ENCODE results near the gene KCNK5. TPM values are rescaled to one million over a fixed set of nuclear protein-coding genes. Genes with fewer than 3 reads are reported as not detected.

The KCNK5 gene
- total RNA-seq, 1 donor from 2014 or later: 12.0 TPM

DNA sequence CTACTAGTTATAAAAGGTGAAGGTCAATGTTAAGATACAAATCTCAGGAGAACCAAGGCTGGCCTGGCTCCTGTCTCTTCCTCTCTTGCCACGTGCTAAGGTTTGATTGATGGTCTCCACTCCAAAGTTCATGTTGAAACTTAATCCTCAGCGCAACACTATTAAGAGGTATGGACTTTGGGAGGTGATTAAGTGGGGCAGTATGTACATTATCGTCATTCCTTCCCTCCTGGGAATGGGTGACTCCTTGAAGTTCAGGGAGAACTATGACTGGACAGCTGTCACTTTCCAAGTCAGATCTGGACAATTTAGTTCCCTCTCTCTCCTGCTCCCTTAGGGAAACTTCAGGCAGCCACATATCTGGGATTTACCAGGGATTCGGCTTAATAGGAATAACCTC is 50.5 kb downstream of the KCNK5 start:
- intact Hi-C loops (cut with micrococcal nuclease): no loop called here

GRCh38 chr6:39178235-39178634 is 51.0 kb downstream of the KCNK5 start:
- intact Hi-C loops (cut with micrococcal nuclease): no loop called here

- intact Hi-C loops (cut with micrococcal nuclease): no loop called here
Observed at GRCh38 chr6:39177130-39177529, 52.1 kb downstream of the KCNK5 start.

DNA sequence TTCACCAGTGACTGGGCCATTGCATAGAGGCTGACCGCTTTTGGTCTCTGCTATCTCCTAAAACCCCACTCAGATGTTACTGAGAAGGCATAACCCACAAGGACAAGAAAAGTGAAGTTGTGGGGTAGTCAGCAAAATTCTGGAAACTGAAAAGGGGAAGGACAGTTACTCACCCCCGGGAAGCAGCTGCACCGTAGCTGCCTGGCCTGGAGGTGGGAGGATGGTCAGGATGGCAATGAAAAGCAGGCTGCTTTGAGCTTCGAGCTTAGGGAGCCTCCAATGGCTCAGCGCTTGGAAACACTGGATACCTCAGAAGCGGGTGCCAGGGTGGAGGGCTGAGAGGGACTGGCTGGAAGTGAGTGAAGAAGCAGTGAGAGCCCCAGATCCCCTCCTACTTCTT is 56.0 kb downstream of the KCNK5 start:
- intact Hi-C loops (cut with micrococcal nuclease): no loop called here

- intact Hi-C loops (cut with micrococcal nuclease): no loop called here
Observed at GRCh38 chr6:39172377-39172757, 56.9 kb downstream of the KCNK5 start.

- intact Hi-C loops (cut with micrococcal nuclease): no loop called here
Observed at GRCh38 chr6:39171489-39172376, 57.5 kb downstream of the KCNK5 start.

DNA sequence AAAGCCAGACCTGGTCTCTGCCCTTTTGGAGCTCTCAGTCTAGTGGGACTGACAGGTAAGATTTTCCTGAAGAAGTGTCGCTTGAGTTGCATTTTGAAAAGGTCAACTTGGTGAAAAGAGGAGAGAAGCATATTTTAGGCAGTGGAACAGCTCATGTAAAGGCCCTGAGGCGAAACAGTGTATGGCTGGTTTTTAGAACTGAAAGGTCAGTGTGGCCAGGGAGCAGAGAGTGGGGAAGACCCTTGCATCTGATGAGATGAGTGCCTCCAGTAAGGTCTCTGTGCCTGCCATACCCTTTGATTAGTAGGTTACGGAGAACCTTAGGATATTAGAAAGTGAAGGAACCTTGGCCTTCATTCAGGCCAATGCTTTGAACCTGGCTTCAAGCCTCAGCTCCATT is 58.4 kb downstream of the KCNK5 start:
- intact Hi-C loops (cut with micrococcal nuclease): no loop called here

DNA sequence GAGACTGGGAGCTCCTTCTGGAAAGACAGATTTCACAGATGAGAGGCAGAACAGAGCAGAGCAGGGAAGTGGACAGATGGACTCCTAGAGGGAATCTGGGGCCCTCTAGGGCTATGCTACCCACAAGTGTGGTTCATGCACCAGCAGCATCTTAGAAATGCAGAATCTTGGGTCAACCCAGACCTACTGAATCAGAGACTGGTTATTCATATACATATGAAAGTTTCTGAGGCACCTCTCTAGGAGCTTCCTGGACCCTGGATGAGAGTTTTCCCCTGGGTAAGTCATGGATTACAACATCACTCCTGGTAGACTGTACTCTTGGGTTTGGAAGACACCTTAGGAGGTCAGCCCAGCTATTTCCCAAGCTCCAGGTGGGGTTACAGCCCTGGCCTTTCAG is 58.9 kb downstream of the KCNK5 start:
- intact Hi-C loops (cut with micrococcal nuclease): no loop called here

- intact Hi-C loops (cut with micrococcal nuclease): no loop called here
Observed at GRCh38 chr6:39169448-39170344, 59.6 kb downstream of the KCNK5 start.

GRCh38 chr6:39167866-39168625 is 61.2 kb downstream of the KCNK5 start:
- intact Hi-C loops (cut with micrococcal nuclease): loop anchor here (2.0 kb wide), 2 partner anchors 61 to 295 kb away; partner anchors contain the start of gene KCNK5

DNA sequence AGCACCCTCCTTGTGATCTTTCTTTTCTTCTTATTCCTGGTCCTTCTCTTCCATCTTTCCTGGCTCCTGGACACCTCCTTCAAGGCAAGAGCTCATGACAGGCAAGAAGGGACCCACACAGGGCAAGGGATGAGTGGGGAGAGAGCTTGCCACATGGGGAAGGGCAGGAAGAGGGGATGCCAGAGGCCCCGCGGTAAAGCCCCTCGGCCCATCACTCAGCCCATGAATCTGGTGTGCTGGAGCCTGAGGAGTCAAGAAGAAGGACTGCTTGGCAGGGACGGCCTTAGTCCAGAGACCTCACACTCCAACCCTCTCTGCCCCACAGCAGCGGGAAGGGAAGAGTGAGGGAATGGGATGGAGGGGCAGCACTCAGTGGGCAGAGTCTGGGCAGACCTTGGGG is 62.0 kb downstream of the KCNK5 start:
- intact Hi-C loops (cut with micrococcal nuclease): loop anchor here (2.0 kb wide), 2 partner anchors 61 to 295 kb away; partner anchors contain the start of gene KCNK5

DNA sequence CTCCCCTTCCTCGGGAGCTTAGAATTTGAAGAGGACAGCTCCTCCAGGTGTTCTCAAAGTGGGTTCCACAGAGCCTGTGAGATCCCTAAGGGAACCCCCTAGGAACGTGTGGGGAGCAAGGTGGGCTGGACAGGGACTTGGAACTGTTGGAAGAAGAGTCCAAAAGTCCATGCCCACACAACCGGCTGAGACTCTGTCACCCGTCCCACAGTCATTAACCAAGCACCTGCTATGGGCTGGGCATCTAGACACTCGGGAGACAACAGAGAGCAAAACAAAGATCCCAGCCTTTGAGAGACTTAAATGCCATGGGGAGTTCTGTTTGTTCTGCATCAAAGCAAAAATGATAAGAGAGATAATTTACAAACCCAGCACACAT is 62.4 kb downstream of the KCNK5 start:
- intact Hi-C loops (cut with micrococcal nuclease): loop anchor here (1.0 to 2.0 kb wide), 6 partner anchors 62 to 294 kb away; partner anchors contain the start of gene KCNK5

DNA sequence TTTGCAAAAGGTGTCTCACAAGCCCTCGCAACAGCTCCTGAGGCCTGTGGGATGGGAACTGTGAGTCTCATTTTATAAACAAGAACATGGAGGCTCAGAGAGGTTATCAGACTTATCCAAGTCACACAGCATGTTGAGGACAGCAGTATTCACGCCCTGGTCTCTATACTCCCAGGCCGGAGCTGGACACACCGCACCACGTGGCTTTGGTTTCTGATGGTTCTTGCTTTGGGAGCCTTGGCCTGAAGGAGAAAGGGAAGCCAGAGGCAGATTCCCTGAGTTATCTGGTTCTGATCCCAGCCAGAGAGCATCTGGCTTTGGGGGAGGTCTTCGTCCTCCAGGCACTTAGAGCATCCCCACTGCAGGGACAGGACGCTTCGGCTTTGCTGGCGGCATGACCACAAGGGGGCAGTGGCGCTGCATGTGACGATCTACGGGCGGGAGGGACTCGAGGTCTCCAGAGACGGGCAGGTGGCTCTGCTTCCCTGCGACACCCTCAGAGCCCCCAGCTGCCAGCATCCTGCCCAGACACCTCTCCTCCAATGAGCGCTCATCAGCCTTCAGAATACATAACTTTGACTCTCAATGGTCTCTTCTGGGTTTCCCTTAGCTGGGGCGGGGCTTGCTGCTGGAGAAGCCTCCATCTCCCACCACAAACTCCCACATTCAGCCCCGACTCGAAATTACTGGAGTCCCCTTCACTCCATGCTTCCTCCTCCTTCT is 62.9 kb downstream of the KCNK5 start:
- intact Hi-C loops (cut with micrococcal nuclease): loop anchor here (1.0 to 2.0 kb wide), 6 partner anchors 62 to 294 kb away; partner anchors contain the start of gene KCNK5

DNA sequence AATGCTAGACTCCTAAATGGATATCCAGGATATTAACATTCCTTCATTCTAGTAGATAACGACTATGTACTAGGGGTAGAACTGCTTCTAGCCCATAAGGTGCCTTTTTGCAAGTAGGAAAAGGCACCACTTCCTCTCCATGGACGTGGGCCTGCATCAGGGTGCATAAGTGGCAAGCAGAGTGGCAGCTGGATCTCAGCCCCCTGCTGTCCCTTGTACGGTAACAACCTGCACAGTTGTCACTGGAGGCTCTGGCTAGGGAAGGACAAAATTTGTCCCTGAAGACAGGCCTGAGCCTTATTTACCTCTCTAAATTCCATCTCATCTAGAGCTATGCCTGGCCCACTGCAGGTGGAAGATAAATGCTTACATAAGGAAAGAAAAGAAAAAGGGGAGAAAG is 71.8 kb downstream of the KCNK5 start:
- intact Hi-C loops (cut with micrococcal nuclease): no loop called here

GRCh38 chr6:39156801-39157200 is 72.5 kb downstream of the KCNK5 start:
- intact Hi-C loops (cut with micrococcal nuclease): no loop called here

GRCh38 chr6:39154705-39155104 is 74.6 kb downstream of the KCNK5 start:
- intact Hi-C loops (cut with micrococcal nuclease): no loop called here

DNA sequence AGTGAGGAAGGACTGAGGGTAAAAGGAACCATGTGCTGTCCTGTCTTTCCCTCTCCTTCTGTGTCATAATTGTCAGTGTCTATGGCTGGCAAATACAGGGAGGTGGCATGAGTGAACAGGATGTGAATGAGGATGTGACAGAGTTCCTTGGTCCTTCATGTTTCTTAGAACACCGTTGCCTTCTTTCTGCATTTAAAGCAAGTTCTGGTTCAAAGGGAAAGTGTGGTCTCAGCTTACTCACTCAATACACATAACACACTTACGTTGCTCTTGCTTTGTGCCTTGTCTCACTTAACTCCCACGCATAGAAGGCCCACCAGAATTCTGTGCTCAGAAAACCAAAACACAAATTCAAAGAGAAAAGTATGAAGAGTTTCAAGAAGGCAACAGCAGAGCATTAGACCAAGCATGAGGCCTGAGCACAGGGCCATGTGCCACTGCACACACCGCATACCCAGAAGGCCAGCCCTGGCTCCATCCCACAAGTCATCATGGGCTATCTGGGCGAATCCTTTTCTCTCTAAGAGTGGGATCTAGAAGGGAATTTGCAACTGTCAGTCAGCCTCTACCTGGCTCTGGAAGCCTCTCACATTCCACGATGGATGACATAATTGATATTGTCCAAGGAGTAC is 75.4 kb downstream of the KCNK5 start:
- intact Hi-C loops (cut with micrococcal nuclease): loop anchor here (1.0 kb wide), 1 partner anchor 39 kb away; the partner anchor contains the start of gene SAYSD1

DNA sequence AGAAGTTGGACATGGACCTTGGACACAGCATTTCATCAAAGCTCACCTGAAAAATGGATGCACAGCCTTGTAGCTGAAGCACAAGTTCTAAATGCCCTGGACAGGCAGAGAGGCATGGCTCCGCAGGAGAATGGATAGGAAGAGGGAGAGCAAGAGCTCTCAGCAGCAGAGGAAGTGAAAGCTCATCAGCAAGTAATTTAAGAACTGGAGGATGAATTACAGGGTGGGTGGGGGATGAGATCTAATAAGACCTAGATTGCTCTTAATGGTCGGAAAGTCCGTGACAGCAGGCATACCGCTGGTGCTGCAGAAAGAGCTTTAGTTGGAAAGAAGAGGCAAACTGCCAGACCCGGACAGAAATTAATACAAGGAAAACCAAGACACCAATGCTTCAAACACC is 77.0 kb downstream of the KCNK5 start:
- intact Hi-C loops (cut with micrococcal nuclease): no loop called here

DNA sequence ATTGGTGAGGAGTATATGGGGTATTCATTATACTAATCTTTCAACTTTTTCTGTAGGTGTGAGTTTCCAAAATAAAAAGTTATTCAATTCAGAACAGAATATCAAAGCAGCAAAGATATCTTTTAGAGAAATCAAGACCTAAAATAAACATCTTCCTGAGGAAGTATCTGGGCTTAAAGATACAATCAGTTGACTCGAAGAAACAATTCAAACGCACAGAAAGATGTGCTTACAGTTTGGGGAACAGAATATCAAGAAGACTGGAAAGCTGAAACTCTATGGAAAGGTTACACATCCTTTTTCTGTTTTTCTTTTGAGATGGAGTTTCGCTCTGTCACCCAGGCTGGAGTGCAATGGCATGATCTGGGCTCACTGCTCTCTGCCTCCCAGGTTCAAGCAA is 78.1 kb downstream of the KCNK5 start:
- intact Hi-C loops (cut with micrococcal nuclease): no loop called here

Data from T-helper 1 cell treated with Interleukin-12 subunit alpha and Interleukin-12 subunit beta and Interleukin-4 antibody, amounts not matched to agents 30 ng/mL and 1 ng/mL, for 36 hours (primary cell).